GM18868 (cell line): ENCODE measurements around the gene MAPK10.
A peak's percentile ranks its signal among the peaks of the same experiment; 100 is the strongest.
"Not testable (repeated sequence)": the region's sequence is repeated elsewhere in the genome, so short reads cannot be mapped to it uniquely, and the experiment has no call there.

Experiments used
- ATAC-seq: cut with Tn5 transposase; IDR thresholded peaks from one replicate; pipeline ENCODE4 v1.9.1; 2021; ENCODE audit warnings: mild to moderate bottlenecking, moderate library complexity; ENCODE audit not compliant: unreplicated experiment

MAPK10 gene

GRCh38 chr4:85995361-85995760 is 364.5 kb downstream of the MAPK10 start:
- ATAC-seq: peak; percentile 77

GRCh38 chr4:85994576-85994975 is 365.3 kb downstream of the MAPK10 start:
- no peak for ATAC-seq

GRCh38 chr4:85993641-85994040 is 366.2 kb downstream of the MAPK10 start:
- no peak for ATAC-seq

GRCh38 chr4:85986266-85986665 is 373.6 kb downstream of the MAPK10 start:
- no peak for ATAC-seq

GRCh38 chr4:85979276-85979675 is 380.6 kb downstream of the MAPK10 start:
- peak; percentile 99 for ATAC-seq

DNA sequence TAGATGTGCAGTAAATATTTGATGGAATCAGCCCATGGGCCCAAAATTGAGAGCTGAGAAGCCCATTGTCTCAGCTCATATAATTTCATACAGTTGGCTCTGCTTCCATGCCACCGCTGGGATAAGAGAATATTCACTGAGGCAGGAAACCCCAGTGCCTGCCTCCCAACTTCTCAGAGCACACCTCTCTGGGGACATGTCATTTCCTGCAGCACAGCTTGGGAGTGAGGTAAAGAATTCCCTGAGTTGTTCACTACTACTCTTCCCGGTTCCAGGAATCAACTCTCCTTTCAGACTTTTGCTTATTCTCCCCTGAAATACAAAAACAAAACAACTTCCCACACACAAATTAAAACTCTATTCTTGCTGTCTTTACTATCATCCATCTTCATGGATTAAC is 389.3 kb downstream of the MAPK10 start:
- ATAC-seq: no peak

DNA sequence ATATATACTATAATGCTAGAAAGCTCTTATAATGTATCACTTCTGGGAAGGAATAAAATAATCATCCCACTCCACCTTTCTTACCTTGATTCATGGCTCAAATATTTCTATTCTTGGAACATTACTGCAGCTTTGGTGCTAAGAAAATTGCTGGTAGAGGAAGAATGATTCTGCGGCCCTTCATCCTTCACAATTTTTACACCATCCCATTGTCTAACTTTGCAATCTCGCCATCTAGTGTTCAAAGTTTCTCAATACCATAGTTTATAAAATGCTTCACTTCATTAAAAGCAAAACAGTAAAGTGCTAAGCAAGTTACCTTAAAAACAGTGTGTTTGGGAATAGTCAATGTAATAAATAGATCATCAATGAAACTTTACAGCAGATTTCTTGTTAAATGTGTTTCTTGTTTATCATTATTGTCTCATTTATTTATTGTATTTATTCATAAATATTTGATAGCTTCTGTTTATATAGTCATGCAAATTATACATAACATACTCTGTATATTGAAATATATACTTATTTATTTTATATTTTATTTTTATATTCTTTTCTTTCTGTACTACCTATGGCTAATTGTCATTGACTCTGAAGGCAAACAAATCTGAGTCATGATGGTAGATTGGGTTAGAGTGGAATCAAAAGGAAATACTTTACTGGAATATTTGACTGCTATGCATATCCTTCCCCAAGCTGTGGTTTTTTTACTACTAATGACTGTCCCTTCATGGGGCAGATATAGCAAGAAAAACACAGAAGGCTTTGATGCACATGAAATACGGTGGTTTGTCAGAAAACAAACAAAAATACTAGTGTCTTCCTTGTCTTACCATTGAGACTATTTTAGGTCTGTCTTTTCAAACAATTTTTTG is 390.7 kb downstream of the MAPK10 start:
- no peak for ATAC-seq

DNA sequence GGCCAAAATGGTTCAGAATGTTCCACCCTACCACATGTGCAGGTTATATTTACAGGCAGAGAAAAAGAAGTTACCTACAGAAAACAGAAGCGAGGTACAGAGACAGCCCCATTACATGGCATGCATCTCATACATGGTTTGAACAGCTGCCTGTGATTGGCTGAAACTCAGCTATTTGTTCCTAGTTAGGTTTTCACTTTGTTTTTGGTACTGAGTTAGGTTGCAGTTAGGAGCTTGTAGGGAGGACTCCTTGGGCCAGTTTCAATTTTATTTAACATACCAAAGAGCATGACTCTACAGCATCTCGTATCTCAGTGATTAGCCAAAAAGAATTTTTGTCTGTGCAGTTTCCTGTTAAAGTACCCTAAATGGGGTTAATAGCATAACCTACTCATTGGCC is 392.0 kb downstream of the MAPK10 start:
- peak; percentile 39 for ATAC-seq

DNA sequence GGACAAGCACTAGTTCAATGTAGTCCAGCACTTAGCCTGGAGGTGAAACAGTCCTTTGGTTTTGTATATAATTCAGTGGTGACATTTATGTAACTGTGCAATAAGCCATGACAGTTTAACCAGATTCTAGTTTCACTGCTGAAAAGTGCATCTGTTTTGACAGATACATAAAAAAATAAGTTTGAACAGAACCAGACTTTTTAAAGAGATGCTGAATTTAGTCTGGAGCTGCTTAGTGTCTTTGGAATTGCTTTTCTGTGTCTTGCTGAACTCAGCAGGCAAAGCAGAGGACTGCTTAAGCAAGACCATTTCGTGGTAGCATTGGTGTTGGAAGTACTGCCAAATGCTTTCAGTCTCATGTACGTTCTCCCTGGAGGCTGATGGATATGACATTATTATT is 393.5 kb downstream of the MAPK10 start:
- ATAC-seq: peak; percentile 59

DNA sequence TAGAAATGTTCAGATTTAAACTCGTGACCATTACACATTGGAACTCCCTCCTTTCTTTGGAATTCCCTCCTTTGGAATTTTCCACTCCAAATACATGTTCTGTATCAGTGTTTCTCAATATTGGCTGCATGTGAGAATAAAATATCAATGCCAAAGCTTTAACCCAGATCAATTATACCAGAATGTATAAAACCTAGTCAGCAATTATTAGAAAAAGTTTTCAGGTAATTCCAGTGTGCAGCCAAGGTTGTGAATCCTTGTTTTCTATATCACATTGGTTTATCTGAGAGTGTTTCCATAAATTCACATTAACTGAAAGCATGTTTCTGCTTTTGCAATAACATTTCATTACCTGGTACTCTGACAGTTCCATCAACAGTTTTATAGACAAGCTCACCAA is 394.3 kb downstream of the MAPK10 start:
- no peak for ATAC-seq

- ATAC-seq: not testable (repeated sequence)
Observed at GRCh38 chr4:85965017-85965416, 394.8 kb downstream of the MAPK10 start.

- ATAC-seq: no peak
Observed at GRCh38 chr4:85964298-85964697, 395.6 kb downstream of the MAPK10 start.

GRCh38 chr4:85963231-85963630 is 396.6 kb downstream of the MAPK10 start:
- ATAC-seq: no peak

GRCh38 chr4:85961887-85962286 is 398.0 kb downstream of the MAPK10 start:
- ATAC-seq: no peak

DNA sequence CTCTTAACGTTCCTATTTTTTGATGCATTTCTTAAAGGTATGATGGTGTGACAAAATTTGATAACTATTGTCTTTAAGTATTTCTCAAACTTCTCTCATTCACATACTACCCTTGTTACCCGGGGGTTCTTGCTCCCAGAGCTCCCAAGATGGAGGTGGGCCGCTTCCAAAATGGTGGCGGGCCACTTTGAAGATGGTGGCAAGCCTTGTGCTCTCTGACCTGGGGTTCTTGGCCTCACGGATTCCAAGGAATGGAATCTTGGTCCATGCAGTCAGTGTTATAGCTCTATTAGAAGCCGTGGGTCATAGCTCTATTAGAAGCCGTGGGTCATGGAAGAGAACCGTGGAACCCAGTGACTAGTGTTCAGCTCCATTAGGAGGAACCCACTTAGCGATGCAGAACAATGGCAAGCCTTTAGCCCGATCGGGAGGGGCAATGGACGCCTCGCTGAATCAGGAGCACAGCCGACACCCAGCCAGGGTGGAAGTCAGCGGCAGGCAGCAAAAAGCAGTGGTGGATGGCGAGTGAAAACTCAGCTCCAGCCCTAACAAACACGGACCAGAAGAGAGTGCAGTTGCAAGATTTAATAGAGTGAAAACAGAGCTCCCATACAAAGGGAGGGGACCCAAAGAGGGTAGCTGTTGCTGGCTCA is 403.4 kb downstream of the MAPK10 start:
- ATAC-seq: no peak

- ATAC-seq: no peak
Observed at GRCh38 chr4:85955620-85956292, 404.1 kb downstream of the MAPK10 start.

GRCh38 chr4:85953651-85954018 is 406.2 kb downstream of the MAPK10 start:
- ATAC-seq: peak; percentile 27

DNA sequence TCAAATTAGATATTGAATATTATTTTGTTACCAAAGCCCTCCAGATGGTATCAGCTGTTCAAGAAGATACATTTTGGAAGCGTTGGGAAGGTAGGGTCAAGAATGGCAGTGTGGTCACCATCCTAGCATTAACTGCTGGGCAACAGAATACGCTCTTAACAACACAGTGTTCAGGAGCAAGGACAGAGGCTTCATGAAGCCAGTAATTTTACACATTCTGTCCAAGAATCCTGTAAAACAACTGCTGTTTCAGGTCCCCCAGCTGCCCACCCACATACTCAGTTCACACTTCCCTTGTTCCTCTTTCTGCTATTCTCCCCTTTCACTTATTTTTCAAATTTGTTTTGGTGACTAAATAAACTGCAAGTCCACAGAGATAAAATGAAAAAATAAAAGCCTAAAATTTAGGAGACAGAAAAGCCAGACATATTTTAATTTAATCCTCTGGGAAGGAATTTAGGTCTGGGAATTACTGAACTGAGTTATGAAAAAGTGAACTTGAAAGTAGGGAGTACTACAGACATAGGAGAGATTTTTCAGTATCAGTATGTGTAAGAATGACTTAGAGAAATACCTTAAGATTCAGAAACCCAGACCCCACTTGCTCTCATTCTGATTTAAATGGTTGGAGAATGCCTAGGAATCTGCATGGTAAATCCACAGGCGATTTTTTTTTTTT is 406.7 kb downstream of the MAPK10 start:
- peak; percentile 74 for ATAC-seq

DNA sequence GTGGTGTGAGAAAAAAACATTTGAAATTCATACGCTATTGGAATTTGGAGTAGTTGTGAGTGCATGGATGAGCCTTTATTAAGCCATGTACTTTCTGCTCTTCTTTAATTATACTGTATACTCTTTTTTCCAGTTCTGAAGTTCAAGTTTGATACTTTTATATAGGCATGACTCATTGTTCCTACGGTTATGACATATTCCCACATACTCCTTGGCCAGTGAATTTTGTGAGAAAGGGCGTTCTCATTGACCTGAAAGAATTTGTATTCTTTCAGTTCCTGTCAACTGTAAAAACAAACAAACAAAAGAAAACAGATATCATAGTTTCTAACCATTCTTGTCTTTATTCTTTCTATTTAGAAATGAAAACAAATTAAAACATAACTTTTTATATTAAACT is 407.3 kb downstream of the MAPK10 start:
- no peak for ATAC-seq

GRCh38 chr4:85951099-85951498 is 408.8 kb downstream of the MAPK10 start:
- no peak for ATAC-seq

- no peak for ATAC-seq
Observed at GRCh38 chr4:85946821-85947220, 413.0 kb downstream of the MAPK10 start.
